HCT116 (cell line): ENCODE data around the gene LYPD5. TPM values are rescaled to one million over a fixed set of nuclear protein-coding genes. Genes with fewer than 3 reads are reported as not detected.

ENCODE experiments used
- ATAC-seq: fragments of 200-7000 bp; cut with Tn5 transposase; 2 replicates; pipeline ENCODE4 v1.9.1; 2020; ENCODE audit warnings: mild to moderate bottlenecking, moderate library complexity
- BruUV-seq: library from RNA; stranded (reverse); fragments of 400-500 nt; replicated peaks from 2 replicates; lab custom pipeline; 2021; lab: Mats Ljungman, UMichigan
- CTCF ChIA-PET: fragments of 300-600 bp; sonication (Branson Sonifier 250); formaldehyde crosslinking; loops from one replicate; lab custom pipeline; 2021; ENCODE audit warnings: antibody characterized with exemption; lab: Charles Lee
- POLR2A ChIA-PET: fragments of 300-600, 350-600 bp; sonication (Branson Sonifier 250); formaldehyde crosslinking; loops from one replicate; lab custom pipeline; 2021; ENCODE audit warnings: antibody characterized with exemption; lab: Charles Lee
- RAD21 ChIA-PET, 2 experiments: fragments of 300-600 bp; sonication (Branson Sonifier 250); formaldehyde crosslinking; loops; one replicate each; lab custom pipeline; 2023; ENCODE audit warnings: low total read pairs in 2 of 2; ENCODE audit not compliant: uncharacterized antibody in 2 of 2, unreplicated experiment in 2 of 2, low non-redundant PET in 1 of 2; lab: Charles Lee
- DNase-seq: peaks from one replicate; pipeline ENCODE4 v3.0.0-alpha.2; 2010; ENCODE audit warnings: low read depth, low spot score
- H2AFZ ChIP-seq: fragments of 200-600 bp; shearing (Covaris generic), sonication (generic); 2 replicates; pipeline ENCODE4 v1.6.1; 2017; ENCODE audit warnings: low read depth, mixed run types, mixed read lengths, antibody characterized with exemption, low read length; ENCODE audit not compliant: poor library complexity, severe bottlenecking
- H3K27ac ChIP-seq: 2 replicates; pipeline ENCODE4 v1.5.1; 2012; ENCODE audit warnings: low read depth, low read length
- H3K27me3 ChIP-seq: fragments of 200-600 bp; sonication (generic); 2 replicates; pipeline ENCODE4 v1.6.1; 2016; ENCODE audit warnings: mixed run types, low read length, mixed read lengths; ENCODE audit not compliant: insufficient read depth
- H3K36me3 ChIP-seq, 2 experiments: fragments of 200-500 bp in 1 of 2; fragments of 200-600 bp in 1 of 2; sonication (Bioruptor generic) in 1 of 2; sonication (generic) in 1 of 2; 2 replicates each; pipeline versions ENCODE4 v1.5.1 to v1.6.1; 2014 to 2016; ENCODE audit warnings: low read length in 2 of 2, inconsistent platforms in 1 of 2, mixed read lengths in 1 of 2, mixed run types in 1 of 2; ENCODE audit not compliant: insufficient read depth in 2 of 2, control insufficient read depth in 1 of 2
- H3K4me1 ChIP-seq, 2 experiments: fragments of 200-600 bp in 1 of 2; sonication (generic) in 1 of 2; 2 replicates each; pipeline versions ENCODE4 v1.5.1 to v1.6.1; 2012 to 2017; ENCODE audit warnings: low read length in 2 of 2, inconsistent platforms in 1 of 2, mild to moderate bottlenecking in 1 of 2, mixed read lengths in 1 of 2, mixed run types in 1 of 2, moderate library complexity in 1 of 2; ENCODE audit not compliant: insufficient read depth in 2 of 2, control insufficient read depth in 1 of 2
- H3K4me2 ChIP-seq: fragments of 200-600 bp; sonication (generic); 2 replicates; pipeline ENCODE4 v1.6.1; 2017; ENCODE audit warnings: mixed run types, low read length, mixed read lengths
- H3K4me3 ChIP-seq, 2 experiments: fragments of 200-600 bp in 1 of 2; sonication (generic) in 1 of 2; replicated peaks in 1 of 2; 2 replicates each; pipeline ENCODE4 v1.5.1; 2011 to 2016; ENCODE audit warnings: low read length in 2 of 2, control low read depth in 1 of 2, low read depth in 1 of 2, mild to moderate bottlenecking in 1 of 2, mixed read lengths in 1 of 2, mixed run types in 1 of 2
- H3K79me2 ChIP-seq: fragments of 200-600 bp; sonication (generic); 2 replicates; pipeline ENCODE4 v1.6.1; 2017; ENCODE audit warnings: mild to moderate bottlenecking, mixed run types, low read length, moderate library complexity, mixed read lengths; ENCODE audit not compliant: insufficient read depth
- H3K9ac ChIP-seq: fragments of 200-600 bp; sonication (generic); 2 replicates; pipeline ENCODE4 v1.6.1; 2016; ENCODE audit warnings: low read length, mixed read lengths
- H3K9me2 ChIP-seq: fragments of 200-600 bp; sonication (generic), shearing (Covaris generic); 2 replicates; pipeline ENCODE4 v1.6.1; 2017; ENCODE audit warnings: mixed run types, mild to moderate bottlenecking, moderate library complexity; ENCODE audit not compliant: insufficient read depth
- H3K9me3 ChIP-seq, 2 experiments: fragments of 200-500 bp in 1 of 2; fragments of 200-600 bp in 1 of 2; sonication (Bioruptor generic) in 1 of 2; sonication (generic) in 1 of 2; 2 replicates each; pipeline ENCODE4 v1.6.1; 2014 to 2017; ENCODE audit warnings: low read length in 2 of 2, mixed read lengths in 2 of 2, inconsistent platforms in 1 of 2, low read depth in 1 of 2, mild to moderate bottlenecking in 1 of 2, mixed run types in 1 of 2, moderate library complexity in 1 of 2; ENCODE audit not compliant: control insufficient read depth in 1 of 2, insufficient read depth in 1 of 2
- H4K20me1 ChIP-seq: fragments of 200-600 bp; sonication (generic), shearing (Covaris generic); 2 replicates; pipeline ENCODE4 v1.6.1; 2017; ENCODE audit warnings: mixed run types, mild to moderate bottlenecking, moderate library complexity; ENCODE audit not compliant: insufficient read depth
- ELF1 ChIP-seq: IDR thresholded peaks from 2 replicates; pipeline ENCODE4 v1.6.1; 2012; ENCODE audit warnings: low read depth, borderline replicate concordance
- ZFX ChIP-seq: fragments of 450-650 bp; IDR thresholded peaks from 2 replicates; pipeline ENCODE4 v1.6.1; 2017
- intact Hi-C: fragments of 100-400 bp; cut with micrococcal nuclease; formaldehyde crosslinking; loops from 2 replicates; pipeline ENCODE4 v1.10.0; 2022
- total RNA-seq: library from RNA; stranded (reverse); gene quantifications from one replicate; pipeline ENCODE4 v1.2.1, GENCODE V29; 2021; ENCODE audit not compliant: unreplicated experiment
- TF ChIP-seq, protein P1 (sequence below), 3 experiments: fragments of 200-600 bp in 1 of 3; sonication (generic) in 1 of 3; IDR thresholded peaks in 2 of 3; conservative IDR thresholded peaks in 1 of 3; 2 replicates each; pipeline ENCODE4 v1.5.1; 2012 to 2017; ENCODE audit warnings: low read depth in 2 of 3, low read length in 2 of 3, antibody characterized with exemption in 1 of 3, borderline replicate concordance in 1 of 3, control low read depth in 1 of 3, mild to moderate bottlenecking in 1 of 3, mixed read lengths in 1 of 3, mixed run types in 1 of 3, moderate library complexity in 1 of 3; ENCODE audit not compliant: insufficient read depth in 1 of 3
- TF ChIP-seq, protein P2 (sequence below): IDR thresholded peaks from 2 replicates; pipeline ENCODE4 v1.6.1; 2012

LYPD5 gene
- total RNA-seq, 1 experiment from 2014 or later: 7.6 TPM

GRCh38 chr19:43767316-43767715 is 34.9 kb downstream of the LYPD5 start:
- intact Hi-C loops: no loop called here
- peaks cover 27 to 54% of the 10 kb centered on the region in 2 experiments for H3K36me3 ChIP-seq

DNA sequence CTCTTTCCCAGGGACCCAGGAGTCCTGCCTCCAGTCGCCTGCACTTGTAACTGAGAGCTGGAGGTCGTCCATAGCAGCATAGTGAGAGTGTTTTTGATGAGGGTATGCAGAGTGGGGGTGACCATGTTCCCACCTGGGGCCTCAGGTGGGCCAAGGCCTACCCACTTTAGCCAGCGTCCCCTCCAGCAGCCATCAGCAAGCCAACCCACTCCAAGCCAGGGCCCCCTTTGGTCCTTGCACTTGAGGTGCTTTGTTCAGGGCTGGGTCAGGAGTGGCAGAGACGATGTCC is 35.5 kb downstream of the LYPD5 start:
- Histone ChIP-seq H3K9ac (peak overlapping the region; percentile 80), H3K36me3 (peaks cover 23 to 48% of the 10 kb centered on the region in 2 experiments), H3K4me1 (peaks cover 53 to 70% of the 10 kb centered on the region in 2 experiments), H3K27me3 (no peaks in the 10 kb centered on the region), H3K27ac (peak overlapping the region; percentile 98), H3K9me2 (no peaks in the 10 kb centered on the region), H3K79me2 (peaks cover 3% of the 10 kb centered on the region; the same call in 1 of the 2 replicates), H3K9me3 (no peaks in the 10 kb centered on the region), H2AFZ (no peak overlapping the region), H3K4me3 (no peak overlapping the region), H3K4me2 (peak overlapping the region; percentile 74), H4K20me1 (no peaks in the 10 kb centered on the region)
- no peak for ATAC-seq
- RAD21 ChIA-PET: interaction anchor here (1.3 to 1.4 kb wide), 2 partner anchors 10 to 18 kb away, joined by 5 to 6 read pairs; no protein-coding TSS in a partner anchor
- no peak for DNase-seq
- intact Hi-C loops: loop anchor here (1.0 kb wide), 1 partner anchor 19 kb away; no protein-coding TSS in a partner anchor
- TF ChIP-seq, protein P1, sequence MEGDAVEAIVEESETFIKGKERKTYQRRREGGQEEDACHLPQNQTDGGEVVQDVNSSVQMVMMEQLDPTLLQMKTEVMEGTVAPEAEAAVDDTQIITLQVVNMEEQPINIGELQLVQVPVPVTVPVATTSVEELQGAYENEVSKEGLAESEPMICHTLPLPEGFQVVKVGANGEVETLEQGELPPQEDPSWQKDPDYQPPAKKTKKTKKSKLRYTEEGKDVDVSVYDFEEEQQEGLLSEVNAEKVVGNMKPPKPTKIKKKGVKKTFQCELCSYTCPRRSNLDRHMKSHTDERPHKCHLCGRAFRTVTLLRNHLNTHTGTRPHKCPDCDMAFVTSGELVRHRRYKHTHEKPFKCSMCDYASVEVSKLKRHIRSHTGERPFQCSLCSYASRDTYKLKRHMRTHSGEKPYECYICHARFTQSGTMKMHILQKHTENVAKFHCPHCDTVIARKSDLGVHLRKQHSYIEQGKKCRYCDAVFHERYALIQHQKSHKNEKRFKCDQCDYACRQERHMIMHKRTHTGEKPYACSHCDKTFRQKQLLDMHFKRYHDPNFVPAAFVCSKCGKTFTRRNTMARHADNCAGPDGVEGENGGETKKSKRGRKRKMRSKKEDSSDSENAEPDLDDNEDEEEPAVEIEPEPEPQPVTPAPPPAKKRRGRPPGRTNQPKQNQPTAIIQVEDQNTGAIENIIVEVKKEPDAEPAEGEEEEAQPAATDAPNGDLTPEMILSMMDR (IDR thresholded peaks at IDR 0.05 in 2 of 3, conservative IDR thresholded peaks at IDR 0.05 in 1 of 3; ENCODE audit: borderline replicate concordance in 1 of 3, insufficient read depth in 1 of 3, low read depth in 2 of 3, low read length in 2 of 3): 0 out of 6 replicates have a peak, but pooled peaks of 1 of the 3 experiments have one; percentile 23
- TF ChIP-seq, protein P2, sequence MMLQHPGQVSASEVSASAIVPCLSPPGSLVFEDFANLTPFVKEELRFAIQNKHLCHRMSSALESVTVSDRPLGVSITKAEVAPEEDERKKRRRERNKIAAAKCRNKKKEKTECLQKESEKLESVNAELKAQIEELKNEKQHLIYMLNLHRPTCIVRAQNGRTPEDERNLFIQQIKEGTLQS: no peak
- CTCF ChIA-PET: interaction anchor here (0.9 to 4.5 kb wide), 11 partner anchors 10 to 212 kb away, joined by 3 to 46 read pairs (median 7); partner anchors contain the start of genes IRGQ, KCNN4, PLAUR and SMG9
- BruUV-seq: no TSS peak
- POLR2A ChIA-PET: interaction anchor here (0.7 to 5.4 kb wide), 4 partner anchors 11 to 98 kb away, joined by 3 to 60 read pairs (median 9); partner anchors contain the start of gene SMG9

More at GRCh38 chr19:43767316-43767715, 34.9 kb downstream of the LYPD5 start:
- Histone ChIP-seq H3K9me3 (no peaks in the 10 kb centered on the region), H3K4me3 (no peak overlapping the region), H3K4me1 (peaks cover 47 to 63% of the 10 kb centered on the region in 2 experiments), H3K27me3 (no peaks in the 10 kb centered on the region), H3K79me2 (peaks cover 6% of the 10 kb centered on the region; the same call in 1 of the 2 replicates), H3K9ac (0 out of 2 replicates have a peak overlapping the region, but pooled peaks have one; percentile 80), H3K9me2 (no peaks in the 10 kb centered on the region), H3K27ac (peak overlapping the region; percentile 98), H2AFZ (no peak overlapping the region), H3K4me2 (no peak overlapping the region), H4K20me1 (no peaks in the 10 kb centered on the region)
- RAD21 ChIA-PET: no interaction called here
- BruUV-seq: no TSS peak
- POLR2A ChIA-PET: interaction anchor here (1.1 to 5.4 kb wide), 2 partner anchors 12 to 99 kb away, joined by 3 to 60 read pairs; partner anchors contain the start of gene SMG9
- DNase-seq: no peak
- no peak for ATAC-seq
- CTCF ChIA-PET: interaction anchor here (0.8 to 4.5 kb wide), 8 partner anchors 8 to 212 kb away, joined by 4 to 46 read pairs (median 8); partner anchors contain the start of genes KCNN4 and SMG9
- 0 out of 2 replicates have a peak, but pooled peaks have one; percentile 1 for TF ChIP-seq ZFX
- no peak for TF ChIP-seq ELF1
